SK-N-SH treated with all-trans-retinoic acid at 6 μM for 48 hours (cell line): ENCODE results near the gene CADM2.

Source experiments
- ATAC-seq: fragments of 200-7000 bp; cut with Tn5 transposase; 3 replicates; pipeline ENCODE4 v1.9.1; 2020; ENCODE audit warnings: mild to moderate bottlenecking, moderate library complexity
- ARNTL ChIP-seq: fragments of 450-650 bp; formaldehyde crosslinking; IDR thresholded peaks from 2 replicates; pipeline ENCODE4 v1.5.0; 2020; ENCODE audit warnings: low read depth, mild to moderate bottlenecking, moderate library complexity, borderline replicate concordance
- BACH2 ChIP-seq: fragments of 250-450 bp; sonication (Bioruptor Pico); IDR thresholded peaks from 2 replicates; pipeline ENCODE4 v1.9.0; 2021; ENCODE audit warnings: mild to moderate bottlenecking, borderline replicate concordance
- CREB5 ChIP-seq: fragments of 250-450 bp; sonication (Bioruptor Pico); IDR thresholded peaks from 2 replicates; pipeline ENCODE4 v1.5.1; 2020; ENCODE audit warnings: low read depth, mild to moderate bottlenecking, moderate library complexity
- CSDC2 ChIP-seq: fragments of 250-450 bp; sonication (Bioruptor Pico); IDR thresholded peaks from 2 replicates; pipeline ENCODE4 v1.5.0; 2020; ENCODE audit warnings: mild to moderate bottlenecking, moderate library complexity
- ESRRG ChIP-seq: fragments of 250-450 bp; sonication (Bioruptor Pico); IDR thresholded peaks from 2 replicates; pipeline ENCODE4 v1.6.1; 2021; ENCODE audit warnings: mild to moderate bottlenecking
- GLIS3 ChIP-seq: fragments of 250-450 bp; sonication (Bioruptor Pico); IDR thresholded peaks from 2 replicates; pipeline ENCODE4 v1.5.0; 2020; ENCODE audit warnings: mild to moderate bottlenecking, moderate library complexity
- ISL1 ChIP-seq: fragments of 250-450 bp; sonication (Bioruptor Pico); IDR thresholded peaks from 2 replicates; pipeline ENCODE4 v2.1.2; 2022; ENCODE audit warnings: mild to moderate bottlenecking, moderate library complexity
- OSR1 ChIP-seq: fragments of 250-450 bp; sonication (Bioruptor Pico); IDR thresholded peaks from 2 replicates; pipeline ENCODE4 v1.8.0; 2022; ENCODE audit warnings: moderate library complexity, mild to moderate bottlenecking, inconsistent platforms
- PATZ1 ChIP-seq: fragments of 250-450 bp; sonication (Bioruptor Pico); IDR thresholded peaks from 2 replicates; pipeline ENCODE4 v1.8.0; 2020; ENCODE audit warnings: mild to moderate bottlenecking, moderate library complexity, borderline replicate concordance
- POU6F1 ChIP-seq: fragments of 250-450 bp; sonication (Bioruptor Pico); IDR thresholded peaks from 2 replicates; pipeline ENCODE4 v1.8.0; 2021; ENCODE audit warnings: low read depth, mild to moderate bottlenecking, moderate library complexity, borderline replicate concordance
- PPARA ChIP-seq: fragments of 250-450 bp; sonication (Bioruptor Pico); IDR thresholded peaks from 2 replicates; pipeline ENCODE4 v1.5.0; 2020; ENCODE audit warnings: mild to moderate bottlenecking, borderline replicate concordance
- RARB ChIP-seq: fragments of 250-450 bp; sonication (Bioruptor Pico); IDR thresholded peaks from 2 replicates; pipeline ENCODE4 v1.8.0; 2021; ENCODE audit warnings: mild to moderate bottlenecking, moderate library complexity
- TCF4 ChIP-seq: fragments of 250-450 bp; sonication (Bioruptor Pico); IDR thresholded peaks from 2 replicates; pipeline ENCODE4 v1.8.0; 2021; ENCODE audit warnings: mild to moderate bottlenecking, moderate library complexity, borderline replicate concordance
- TOX ChIP-seq: fragments of 250-450 bp; sonication (Bioruptor Pico); IDR thresholded peaks from 2 replicates; pipeline ENCODE4 v1.8.0; 2021; ENCODE audit warnings: mild to moderate bottlenecking, moderate library complexity, borderline replicate concordance
- ZC3H10 ChIP-seq: fragments of 250-450 bp; sonication (Bioruptor Pico); IDR thresholded peaks from 2 replicates; pipeline ENCODE4 v1.5.1; 2021; ENCODE audit warnings: mild to moderate bottlenecking, moderate library complexity
- ZFP3 ChIP-seq: fragments of 250-450 bp; sonication (Bioruptor Pico); IDR thresholded peaks from 2 replicates; pipeline ENCODE4 v1.5.0; 2020; ENCODE audit warnings: mild to moderate bottlenecking, moderate library complexity
- ZFP30 ChIP-seq: fragments of 450-650 bp; formaldehyde crosslinking; IDR thresholded peaks from 2 replicates; pipeline ENCODE4 v1.5.0; 2022; ENCODE audit warnings: mild to moderate bottlenecking, moderate library complexity
- ZNF70 ChIP-seq: fragments of 450-650 bp; formaldehyde crosslinking; IDR thresholded peaks from 2 replicates; pipeline ENCODE4 v1.5.0; 2020; ENCODE audit warnings: mild to moderate bottlenecking, moderate library complexity
- ZNF8 ChIP-seq: fragments of 450-650 bp; formaldehyde crosslinking; IDR thresholded peaks from 2 replicates; pipeline ENCODE4 v1.5.0; 2020; ENCODE audit warnings: mild to moderate bottlenecking, moderate library complexity
- TF ChIP-seq, protein P1 (sequence below): fragments of 250-450 bp; sonication (Bioruptor Pico); IDR thresholded peaks from 2 replicates; pipeline ENCODE4 v1.5.1; 2021; ENCODE audit warnings: mild to moderate bottlenecking, moderate library complexity
- TF ChIP-seq, protein P2 (sequence below): fragments of 250-450 bp; sonication (Bioruptor Pico); IDR thresholded peaks from 2 replicates; pipeline ENCODE4 v1.5.0; 2020; ENCODE audit warnings: mild to moderate bottlenecking, moderate library complexity

The CADM2 gene

DNA sequence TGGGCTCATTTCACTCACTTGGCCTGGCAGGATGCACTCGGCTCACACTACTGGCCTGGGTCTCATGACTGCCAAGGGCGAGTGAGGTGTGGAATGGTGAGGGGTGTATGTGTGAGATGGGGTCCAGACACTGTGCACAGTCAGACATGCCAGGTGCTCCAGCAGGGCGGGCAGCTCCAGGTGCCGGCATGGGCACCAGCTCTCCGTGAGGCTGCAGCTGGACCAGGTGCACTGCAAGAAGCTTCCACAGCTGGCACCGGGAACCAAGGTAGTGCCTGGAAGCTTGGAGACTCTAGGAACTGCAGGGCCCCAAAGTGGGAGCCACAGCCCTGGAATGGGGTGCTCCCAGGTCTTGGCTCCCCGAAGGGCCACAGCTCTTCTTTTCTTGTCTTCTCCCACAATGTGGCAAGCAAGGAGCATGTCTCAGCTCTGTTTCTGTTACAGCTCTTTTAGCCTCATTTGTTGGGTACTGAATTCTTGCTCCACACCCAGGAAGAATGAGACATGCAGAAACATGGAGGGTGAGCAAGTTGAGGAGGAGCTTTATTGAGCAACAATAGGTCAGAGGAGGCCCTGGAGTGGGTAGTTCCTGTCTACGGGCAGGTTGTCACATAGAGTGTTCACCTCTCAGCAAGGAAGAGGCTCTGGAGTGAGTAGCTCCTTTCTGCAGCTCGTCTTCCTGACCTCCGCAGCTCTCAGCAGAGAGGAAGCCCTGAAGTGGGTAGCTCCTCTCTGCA lies 762.8 kb downstream of the CADM2 start:
- ATAC-seq: no peak
- TF ChIP-seq ZNF70 (CRISPR knock-in tag) (no peak), RARB (no peak), ISL1 (CRISPR knock-in tag) (no peak), ARNTL (CRISPR knock-in tag) (no peak), ZC3H10 (no peak), TOX (no peak), GLIS3 (no peak), BACH2 (no peak), POU6F1 (CRISPR knock-in tag) (no peak), ZFP3 (CRISPR knock-in tag) (no peak), ZFP30 (CRISPR knock-in tag) (no peak), OSR1 (no peak), ESRRG (CRISPR knock-in tag) (no peak), CSDC2 (CRISPR knock-in tag) (no peak), TCF4 (CRISPR knock-in tag) (no peak), ZNF8 (CRISPR knock-in tag) (no peak), PPARA (CRISPR knock-in tag) (no peak), PATZ1 (CRISPR knock-in tag) (no peak)
- TF ChIP-seq, protein P1, sequence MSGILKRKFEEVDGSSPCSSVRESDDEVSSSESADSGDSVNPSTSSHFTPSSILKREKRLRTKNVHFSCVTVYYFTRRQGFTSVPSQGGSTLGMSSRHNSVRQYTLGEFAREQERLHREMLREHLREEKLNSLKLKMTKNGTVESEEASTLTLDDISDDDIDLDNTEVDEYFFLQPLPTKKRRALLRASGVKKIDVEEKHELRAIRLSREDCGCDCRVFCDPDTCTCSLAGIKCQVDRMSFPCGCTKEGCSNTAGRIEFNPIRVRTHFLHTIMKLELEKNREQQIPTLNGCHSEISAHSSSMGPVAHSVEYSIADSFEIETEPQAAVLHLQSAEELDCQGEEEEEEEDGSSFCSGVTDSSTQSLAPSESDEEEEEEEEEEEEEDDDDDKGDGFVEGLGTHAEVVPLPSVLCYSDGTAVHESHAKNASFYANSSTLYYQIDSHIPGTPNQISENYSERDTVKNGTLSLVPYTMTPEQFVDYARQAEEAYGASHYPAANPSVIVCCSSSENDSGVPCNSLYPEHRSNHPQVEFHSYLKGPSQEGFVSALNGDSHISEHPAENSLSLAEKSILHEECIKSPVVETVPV: no peak
- TF ChIP-seq, protein P2, sequence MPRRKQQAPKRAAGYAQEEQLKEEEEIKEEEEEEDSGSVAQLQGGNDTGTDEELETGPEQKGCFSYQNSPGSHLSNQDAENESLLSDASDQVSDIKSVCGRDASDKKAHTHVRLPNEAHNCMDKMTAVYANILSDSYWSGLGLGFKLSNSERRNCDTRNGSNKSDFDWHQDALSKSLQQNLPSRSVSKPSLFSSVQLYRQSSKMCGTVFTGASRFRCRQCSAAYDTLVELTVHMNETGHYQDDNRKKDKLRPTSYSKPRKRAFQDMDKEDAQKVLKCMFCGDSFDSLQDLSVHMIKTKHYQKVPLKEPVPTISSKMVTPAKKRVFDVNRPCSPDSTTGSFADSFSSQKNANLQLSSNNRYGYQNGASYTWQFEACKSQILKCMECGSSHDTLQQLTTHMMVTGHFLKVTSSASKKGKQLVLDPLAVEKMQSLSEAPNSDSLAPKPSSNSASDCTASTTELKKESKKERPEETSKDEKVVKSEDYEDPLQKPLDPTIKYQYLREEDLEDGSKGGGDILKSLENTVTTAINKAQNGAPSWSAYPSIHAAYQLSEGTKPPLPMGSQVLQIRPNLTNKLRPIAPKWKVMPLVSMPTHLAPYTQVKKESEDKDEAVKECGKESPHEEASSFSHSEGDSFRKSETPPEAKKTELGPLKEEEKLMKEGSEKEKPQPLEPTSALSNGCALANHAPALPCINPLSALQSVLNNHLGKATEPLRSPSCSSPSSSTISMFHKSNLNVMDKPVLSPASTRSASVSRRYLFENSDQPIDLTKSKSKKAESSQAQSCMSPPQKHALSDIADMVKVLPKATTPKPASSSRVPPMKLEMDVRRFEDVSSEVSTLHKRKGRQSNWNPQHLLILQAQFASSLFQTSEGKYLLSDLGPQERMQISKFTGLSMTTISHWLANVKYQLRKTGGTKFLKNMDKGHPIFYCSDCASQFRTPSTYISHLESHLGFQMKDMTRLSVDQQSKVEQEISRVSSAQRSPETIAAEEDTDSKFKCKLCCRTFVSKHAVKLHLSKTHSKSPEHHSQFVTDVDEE (CRISPR knock-in tag): no peak

- ATAC-seq: no peak
- TF ChIP-seq, protein P2 (CRISPR knock-in tag): no peak
- no peak for TF ChIP-seq ZNF70 (CRISPR knock-in tag)
- TF ChIP-seq CREB5 (CRISPR knock-in tag): no peak
- TF ChIP-seq ESRRG (CRISPR knock-in tag): no peak
- TF ChIP-seq ZFP30 (CRISPR knock-in tag): no peak
- no peak for TF ChIP-seq PATZ1 (CRISPR knock-in tag)
- no peak for TF ChIP-seq ARNTL (CRISPR knock-in tag)
- TF ChIP-seq ZC3H10: no peak
- no peak for TF ChIP-seq TCF4 (CRISPR knock-in tag)
- TF ChIP-seq RARB: no peak
Observed at GRCh38 chr3:85725809-85726208, 767.0 kb downstream of the CADM2 start.
